GM21619 (cell line): ENCODE results near the gene CLMP.
A peak's percentile ranks its signal among the peaks of the same experiment; 100 is the strongest.

Experiments
- ATAC-seq: cut with Tn5 transposase; IDR thresholded peaks from one replicate; pipeline ENCODE4 v1.9.1; 2021; ENCODE audit not compliant: unreplicated experiment

Gene CLMP

DNA sequence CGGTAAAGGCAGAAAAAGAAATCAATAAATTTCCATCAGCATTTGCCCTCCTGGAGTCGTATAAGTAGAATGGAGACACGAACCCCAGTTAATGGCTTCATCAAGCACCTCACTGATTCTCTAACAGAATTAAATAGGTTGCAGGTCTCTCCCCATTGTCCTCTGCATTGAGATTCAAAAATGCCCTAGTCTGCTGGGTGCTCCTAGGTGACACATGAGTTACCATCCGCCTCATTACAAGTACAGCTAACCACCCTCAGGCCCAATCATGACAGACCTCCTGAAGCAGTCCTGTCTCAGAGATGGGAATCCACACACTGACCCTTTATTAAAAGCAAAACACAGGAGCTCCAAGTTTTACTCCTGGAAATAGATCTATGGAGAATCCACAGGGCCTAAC is 164.5 kb downstream of the CLMP start:
- no peak for ATAC-seq

DNA sequence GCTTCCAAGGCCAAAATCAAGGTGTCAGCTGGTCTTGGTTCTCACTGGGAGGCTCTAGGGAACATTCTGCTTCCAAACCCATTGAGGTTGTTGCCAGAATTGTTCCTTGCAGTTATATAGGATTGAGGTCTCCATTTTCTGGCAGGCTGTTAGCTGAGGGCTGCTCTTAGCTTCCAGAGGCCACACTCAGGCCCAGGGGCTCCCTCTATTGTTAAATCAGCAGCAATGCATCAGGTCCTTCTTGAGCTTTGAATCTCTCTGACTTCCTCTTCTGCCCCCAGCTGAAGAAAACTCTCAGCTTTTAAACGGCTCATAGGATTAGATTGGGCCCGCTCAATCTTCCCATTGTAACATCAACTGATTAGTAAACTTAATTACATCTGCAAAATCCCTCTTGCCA is 174.1 kb downstream of the CLMP start:
- peak; percentile 53 for ATAC-seq
